Activated T-helper 1 cell treated with Interleukin-2 at 50 U/mL for 16 hours (primary cell): ENCODE data around the gene SYNRG.
A peak's percentile ranks its signal among the peaks of the same experiment; 100 is the strongest.

Experiments used
- DNase-seq: peaks from one replicate; pipeline ENCODE4 v3.0.0-alpha.2; 2020; ENCODE audit warnings: low read depth

SYNRG gene

GRCh38 chr17:37502009-37502936 is 106.9 kb downstream of the SYNRG start:
- no peak for DNase-seq

- no peak for DNase-seq
Measured at GRCh38 chr17:37500378-37500777, 108.8 kb downstream of the SYNRG start.

- DNase-seq, result no peak
Measured at GRCh38 chr17:37494971-37495370, 114.2 kb downstream of the SYNRG start.

- DNase-seq, result no peak
Measured at GRCh38 chr17:37494401-37494831, 114.8 kb downstream of the SYNRG start.

- DNase-seq, result no peak
Measured at GRCh38 chr17:37493249-37494027, 115.8 kb downstream of the SYNRG start.

- DNase-seq, result no peak
Measured at GRCh38 chr17:37492167-37492566, 117.1 kb downstream of the SYNRG start.

- DNase-seq, result no peak
Measured at GRCh38 chr17:37490638-37491614, 118.3 kb downstream of the SYNRG start.

- peak; percentile 60 for DNase-seq
Measured at GRCh38 chr17:37490022-37490587, 119.1 kb downstream of the SYNRG start.

GRCh38 chr17:37489197-37490001 is 119.8 kb downstream of the SYNRG start, which contains the start of gene DUSP14:
Gene DUSP14, plus strand, starts transcription at chr17:37489891. Its CDS starts 22,382 bp downstream, at chr17:37512273.
- peak; percentile 81 for DNase-seq

GRCh38 chr17:37488607-37489196 is 120.5 kb downstream of the SYNRG start:
- DNase-seq, result peak; percentile 37

GRCh38 chr17:37488009-37488604 is 121.1 kb downstream of the SYNRG start:
- no peak for DNase-seq

GRCh38 chr17:37485938-37486570 is 123.2 kb downstream of the SYNRG start:
- no peak for DNase-seq

GRCh38 chr17:37483311-37484039 is 125.7 kb downstream of the SYNRG start:
- no peak for DNase-seq

- DNase-seq, result no peak
Measured at GRCh38 chr17:37481001-37481665, 128.1 kb downstream of the SYNRG start.

GRCh38 chr17:37480427-37480826 is 128.8 kb downstream of the SYNRG start:
- DNase-seq, result no peak

GRCh38 chr17:37479025-37479424 is 130.2 kb downstream of the SYNRG start:
- DNase-seq, result no peak

- DNase-seq, result no peak
Measured at GRCh38 chr17:37478187-37478586, 131.0 kb downstream of the SYNRG start.
